Endodermal cell (in vitro differentiated cells): ENCODE measurements around the gene TMEM207. TPM values are rescaled to one million over a fixed set of nuclear protein-coding genes. Genes with fewer than 3 reads are reported as not detected.

ENCODE experiments used
- DNase-seq: peaks from one replicate; pipeline ENCODE4 v3.0.0-alpha.2; 2017
- H3K27ac ChIP-seq: 2 replicates; pipeline ENCODE4 v1.5.1; 2013; ENCODE audit warnings: mild to moderate bottlenecking, low read depth, low read length, moderate library complexity
- H3K27me3 ChIP-seq: 2 replicates; pipeline ENCODE4 v1.6.1; 2013; ENCODE audit warnings: mild to moderate bottlenecking, low read length, moderate library complexity; ENCODE audit not compliant: insufficient read depth, control insufficient read depth, poor library complexity, severe bottlenecking
- H3K36me3 ChIP-seq: 2 replicates; pipeline ENCODE4 v1.7.0; 2013; ENCODE audit warnings: mild to moderate bottlenecking, low read length, moderate library complexity; ENCODE audit not compliant: control insufficient read depth, insufficient read depth
- H3K4me1 ChIP-seq: one replicate; pipeline ENCODE4 v1.7.0; 2013; ENCODE audit warnings: low read length; ENCODE audit not compliant: control insufficient read depth, insufficient read depth
- H3K4me3 ChIP-seq: 2 replicates; pipeline ENCODE4 v1.5.1; 2013; ENCODE audit warnings: mild to moderate bottlenecking, low read length, moderate library complexity
- H3K9ac ChIP-seq: 2 replicates; pipeline ENCODE4 v1.6.1; 2013; ENCODE audit warnings: mild to moderate bottlenecking, low read length, moderate library complexity; ENCODE audit not compliant: poor library complexity, severe bottlenecking; ENCODE audit errors: extremely low read depth
- H3K9me3 ChIP-seq: 2 replicates; pipeline ENCODE4 v1.6.1; 2013; ENCODE audit warnings: mild to moderate bottlenecking, low read length, moderate library complexity; ENCODE audit not compliant: control insufficient read depth
- H3K27ac Mint-ChIP-seq: 2 replicates; pipeline ENCODE4 v1.8.0; 2020; ENCODE audit warnings: mixed read lengths
- H3K27me3 Mint-ChIP-seq: 2 replicates; pipeline ENCODE4 v1.8.0; 2021; ENCODE audit warnings: mild to moderate bottlenecking, mixed read lengths; ENCODE audit not compliant: insufficient read depth
- H3K36me3 Mint-ChIP-seq: 2 replicates; pipeline ENCODE4 v1.8.0; 2020; ENCODE audit warnings: low read depth, mixed read lengths
- H3K4me1 Mint-ChIP-seq: 2 replicates; pipeline ENCODE4 v1.8.0; 2020; ENCODE audit warnings: mixed read lengths
- H3K4me3 Mint-ChIP-seq: 2 replicates; pipeline ENCODE4 v1.8.0; 2020; ENCODE audit warnings: mild to moderate bottlenecking, moderate library complexity, mixed read lengths
- H3K9me3 Mint-ChIP-seq: 2 replicates; pipeline ENCODE4 v1.8.0; 2020; ENCODE audit warnings: mild to moderate bottlenecking, mixed read lengths
- WGBS, 2 experiments: methylation state at CpG; one replicate each; pipeline versions ENCODE4 v1.1.5 to v1.1.7; 2013; ENCODE audit warnings: missing lambda C conversion rate in 2 of 2, mixed read lengths in 1 of 2; ENCODE audit not compliant: insufficient coverage in 1 of 2, insufficient read length in 1 of 2; 5-methylcytosine and 5-hydroxymethylcytosine counted together
- total RNA-seq, 2 donors: library from RNA; stranded (reverse); fragmentation: NEBNext Ultra II Directional in 1 of 2; extraction: Animal tissue kit (Norgen Biotek cat#: 25700) in 1 of 2; gene quantifications; 2 replicates in 1 of 2; 3 replicates in 1 of 2; pipeline ENCODE4 v1.2.1, GENCODE V29; 2021
- TF ChIP-seq, protein P1 (sequence below): fragments of 200-600 bp; sonication (generic); conservative IDR thresholded peaks from 2 replicates; pipeline ENCODE4 v1.5.0; 2021; ENCODE audit warnings: antibody characterized with exemption, mild to moderate bottlenecking

TMEM207 gene
- total RNA-seq, 2 donors from 2014 or later: not detected

- TF ChIP-seq, protein P1, sequence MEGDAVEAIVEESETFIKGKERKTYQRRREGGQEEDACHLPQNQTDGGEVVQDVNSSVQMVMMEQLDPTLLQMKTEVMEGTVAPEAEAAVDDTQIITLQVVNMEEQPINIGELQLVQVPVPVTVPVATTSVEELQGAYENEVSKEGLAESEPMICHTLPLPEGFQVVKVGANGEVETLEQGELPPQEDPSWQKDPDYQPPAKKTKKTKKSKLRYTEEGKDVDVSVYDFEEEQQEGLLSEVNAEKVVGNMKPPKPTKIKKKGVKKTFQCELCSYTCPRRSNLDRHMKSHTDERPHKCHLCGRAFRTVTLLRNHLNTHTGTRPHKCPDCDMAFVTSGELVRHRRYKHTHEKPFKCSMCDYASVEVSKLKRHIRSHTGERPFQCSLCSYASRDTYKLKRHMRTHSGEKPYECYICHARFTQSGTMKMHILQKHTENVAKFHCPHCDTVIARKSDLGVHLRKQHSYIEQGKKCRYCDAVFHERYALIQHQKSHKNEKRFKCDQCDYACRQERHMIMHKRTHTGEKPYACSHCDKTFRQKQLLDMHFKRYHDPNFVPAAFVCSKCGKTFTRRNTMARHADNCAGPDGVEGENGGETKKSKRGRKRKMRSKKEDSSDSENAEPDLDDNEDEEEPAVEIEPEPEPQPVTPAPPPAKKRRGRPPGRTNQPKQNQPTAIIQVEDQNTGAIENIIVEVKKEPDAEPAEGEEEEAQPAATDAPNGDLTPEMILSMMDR: no peak
- peaks cover 1% of the 10 kb centered on the region for H3K9me3 Mint-ChIP-seq
- no peaks in the 10 kb centered on the region for H3K36me3 ChIP-seq
- H3K27ac Mint-ChIP-seq: no peak overlapping the region
- no peak overlapping the region for H3K4me3 ChIP-seq
- peaks cover 18% of the 10 kb centered on the region for H3K4me1 Mint-ChIP-seq
- H3K36me3 Mint-ChIP-seq: no peaks in the 10 kb centered on the region
- H3K27me3 Mint-ChIP-seq: no peaks in the 10 kb centered on the region
- no peaks in the 10 kb centered on the region for H3K4me1 ChIP-seq
- H3K9me3 ChIP-seq: no peaks in the 10 kb centered on the region
- no peak overlapping the region for H3K27ac ChIP-seq
- DNase-seq: no peak
- no peaks in the 10 kb centered on the region for H3K27me3 ChIP-seq
- 80% methylated on average over 1 of the region's 1 CpG; no CpG with 5 or more reads in 1 of the 2 experiments for WGBS, 2 experiments
- H3K9ac ChIP-seq: no peak overlapping the region
- no peak overlapping the region for H3K4me3 Mint-ChIP-seq
These were observed 7.5 kb downstream of the TMEM207 start for GRCh38 chr3:190442240-190442639.

- peaks cover 12% of the 10 kb centered on the region for H3K4me1 Mint-ChIP-seq
- TF ChIP-seq, protein P1: no peak
- H3K9ac ChIP-seq: no peak overlapping the region
- H3K9me3 Mint-ChIP-seq: peaks cover 12% of the 10 kb centered on the region
- DNase-seq: no peak
- no peak overlapping the region for H3K4me3 Mint-ChIP-seq
- H3K36me3 ChIP-seq: no peaks in the 10 kb centered on the region
- H3K9me3 ChIP-seq: peaks cover 12% of the 10 kb centered on the region
- no peak overlapping the region for H3K4me3 ChIP-seq
- no peaks in the 10 kb centered on the region for H3K27me3 ChIP-seq
- 96% methylated on average over 2 of the region's 2 CpGs; no CpG with 5 or more reads in 1 of the 2 experiments for WGBS, 2 experiments
- H3K27me3 Mint-ChIP-seq: no peaks in the 10 kb centered on the region
- no peak overlapping the region for H3K27ac ChIP-seq
- no peaks in the 10 kb centered on the region for H3K36me3 Mint-ChIP-seq
- peaks cover 3% of the 10 kb centered on the region for H3K4me1 ChIP-seq
- H3K27ac Mint-ChIP-seq: no peak overlapping the region
These were observed 13.4 kb downstream of the TMEM207 start for GRCh38 chr3:190436331-190436730.

- Mint-ChIP-seq H3K4me3 (no peak overlapping the region), H3K27me3 (no peaks in the 10 kb centered on the region), H3K9me3 (peaks cover 12% of the 10 kb centered on the region), H3K4me1 (peaks cover 12% of the 10 kb centered on the region), H3K36me3 (no peaks in the 10 kb centered on the region), H3K27ac (no peak overlapping the region)
- H3K27me3 ChIP-seq: no peaks in the 10 kb centered on the region
- peaks cover 12% of the 10 kb centered on the region for H3K9me3 ChIP-seq
- H3K9ac ChIP-seq: no peak overlapping the region
- H3K27ac ChIP-seq: no peak overlapping the region
- no peak overlapping the region for H3K4me3 ChIP-seq
- 98 to 100% methylated on average over 2 to 3 of the region's 3 CpGs for WGBS, 2 experiments
- peaks cover 3% of the 10 kb centered on the region for H3K4me1 ChIP-seq
- TF ChIP-seq, protein P1: no peak
- DNase-seq: no peak
- no peaks in the 10 kb centered on the region for H3K36me3 ChIP-seq
These were observed 14.1 kb downstream of the TMEM207 start for GRCh38 chr3:190435618-190436017.
